Ovary (tissue), 10 donors: ENCODE results near the gene SPAG16. TPM values are rescaled to one million over a fixed set of nuclear protein-coding genes. Genes with fewer than 3 reads are reported as not detected.

Source experiments
- DNase-seq, 5 donors: peaks; one replicate each; pipeline ENCODE4 v3.0.0-alpha.2; 2019 to 2020
- H3K27ac ChIP-seq, 2 donors: fragments of 200-600 bp; one replicate each; pipeline versions ENCODE4 v1.5.1 to v1.8.0; 2019 to 2022
- H3K27me3 ChIP-seq: fragments of 200-600 bp; one replicate; pipeline ENCODE4 v1.8.0; 2022
- H3K36me3 ChIP-seq: fragments of 200-600 bp; sonication (generic); one replicate; pipeline ENCODE4 v1.5.1; 2019
- H3K4me1 ChIP-seq: one replicate; pipeline ENCODE4 v1.8.1; 2013; ENCODE audit warnings: mild to moderate bottlenecking, moderate library complexity; ENCODE audit not compliant: insufficient read depth
- H3K4me3 ChIP-seq: fragments of 200-600 bp; sonication (generic); one replicate; pipeline ENCODE4 v1.5.1; 2017
- H3K9me3 ChIP-seq, 2 donors: fragments of 200-600 bp in 1 of 2; sonication (generic) in 1 of 2; one replicate each; pipeline versions ENCODE4 v1.5.1 to v1.8.1; 2013 to 2019; ENCODE audit warnings: mild to moderate bottlenecking in 1 of 2, moderate library complexity in 1 of 2
- EP300 ChIP-seq: sonication (generic); formaldehyde crosslinking; IDR thresholded peaks from one replicate; pipeline ENCODE4 v1.6.1; 2017; ENCODE audit warnings: antibody characterized with exemption
- POLR2A ChIP-seq: fragments of 450-650 bp; IDR thresholded peaks from one replicate; pipeline ENCODE4 v1.6.1; 2017; ENCODE audit warnings: antibody characterized with exemption, mild to moderate bottlenecking, moderate library complexity
- WGBS, 3 donors: extraction: QIAGEN DNeasy Blood & Tissue Kit in 1 of 3; methylation state at CpG; one replicate each; pipeline versions ENCODE4 v1.1.5 to v1.1.7; 2013 to 2017; 5-methylcytosine and 5-hydroxymethylcytosine counted together
- intact Hi-C, 4 donors: fragments of 100-400 bp; cut with DNase I; formaldehyde crosslinking; loops; one replicate each; pipeline versions ENCODE4 v1.11.0 to v1.15.1; 2022 to 2023
- long read RNA-seq, 3 donors: library from polyadenylated mRNA in 2 of 3; unstranded in 2 of 3; transcript quantifications; one replicate each; pipeline ENCODE4 v2.0.0 and lab custom pipeline, GENCODE V29; 2021 to 2026
- polyA plus RNA-seq, 2 donors: library from polyadenylated mRNA; stranded (reverse); fragments of 200-250 nt in 1 of 2; fragments of 350-450 nt in 1 of 2; fragmentation: Illumina TruSeq in 1 of 2; extraction: RNeasy Lipid Tissue Mini Kit (QIAGEN cat#74804) in 1 of 2; gene quantifications; one replicate each; pipeline ENCODE4 v1.2.3, GENCODE V29; 2013 to 2014
- total RNA-seq, 7 donors: library from RNA; depleted of rRNA in 2 of 7; stranded (reverse); fragments of >200 nt in 2 of 7; fragmentation: NEBNext Ultra II Directional in 3 of 7; extraction: Animal tissue kit (Norgen Biotek cat#: 25700) in 3 of 7; gene quantifications; one replicate each; pipeline versions ENCODE4 v1.1.0 to v1.2.4, GENCODE V29; 2016 to 2023
- TF ChIP-seq, protein P1 (sequence below), 3 donors: fragments of 450-650 bp in 2 of 3; fragments of 200-600 bp in 1 of 3; IDR thresholded peaks; one replicate each; pipeline versions ENCODE4 v1.5.1 to v1.8.0; 2016 to 2022; ENCODE audit warnings: antibody characterized with exemption in 3 of 3, mild to moderate bottlenecking in 1 of 3
- donor health status: DM: no; HTN: no; CAD: no; lungs with moderate emphysema.
- donor health status: DM: no; HTN: no; CAD: no.
- donor health status: Bipolar disorder and iron deficiency.
- donor health status: DM: yes; HTN: yes; CAD: no.
- donor health status: DM: no; HTN: no; CAD: no.
- donor health status: DM: yes; HTN: yes; CAD: no.

Gene SPAG16
- total RNA-seq (10 to 100 TPM; 26.1 to 58.7 (median 31.1) TPM), polyA plus RNA-seq (10 to 100 TPM; 25.2 to 27.9 TPM)
- long read RNA-seq, donor 1, transcript SPAG16-207 (5 exons, 1,250 nt), result major isoform, 62 of 67 reads
- long read RNA-seq, donor 1, partial matches to known transcripts, result 3 of 67 reads
- long read RNA-seq, donor 1, other reads (novel, unspliced or antisense), result 2 of 67 reads
- long read RNA-seq, donor 2, transcript SPAG16-207 (5 exons, 1,250 nt), result major isoform, 68 of 77 reads
- long read RNA-seq, donor 2, partial matches to known transcripts, result 9 of 77 reads
- long read RNA-seq, donor 2, other reads (novel, unspliced or antisense), result 0 of 77 reads
- long read RNA-seq, donor 3, transcript SPAG16-207 (5 exons, 1,250 nt), result major isoform, 38 of 47 reads
- long read RNA-seq, donor 3, partial matches to known transcripts, result 3 of 47 reads
- long read RNA-seq, donor 3, other reads (novel, unspliced or antisense), result 6 of 47 reads

DNA sequence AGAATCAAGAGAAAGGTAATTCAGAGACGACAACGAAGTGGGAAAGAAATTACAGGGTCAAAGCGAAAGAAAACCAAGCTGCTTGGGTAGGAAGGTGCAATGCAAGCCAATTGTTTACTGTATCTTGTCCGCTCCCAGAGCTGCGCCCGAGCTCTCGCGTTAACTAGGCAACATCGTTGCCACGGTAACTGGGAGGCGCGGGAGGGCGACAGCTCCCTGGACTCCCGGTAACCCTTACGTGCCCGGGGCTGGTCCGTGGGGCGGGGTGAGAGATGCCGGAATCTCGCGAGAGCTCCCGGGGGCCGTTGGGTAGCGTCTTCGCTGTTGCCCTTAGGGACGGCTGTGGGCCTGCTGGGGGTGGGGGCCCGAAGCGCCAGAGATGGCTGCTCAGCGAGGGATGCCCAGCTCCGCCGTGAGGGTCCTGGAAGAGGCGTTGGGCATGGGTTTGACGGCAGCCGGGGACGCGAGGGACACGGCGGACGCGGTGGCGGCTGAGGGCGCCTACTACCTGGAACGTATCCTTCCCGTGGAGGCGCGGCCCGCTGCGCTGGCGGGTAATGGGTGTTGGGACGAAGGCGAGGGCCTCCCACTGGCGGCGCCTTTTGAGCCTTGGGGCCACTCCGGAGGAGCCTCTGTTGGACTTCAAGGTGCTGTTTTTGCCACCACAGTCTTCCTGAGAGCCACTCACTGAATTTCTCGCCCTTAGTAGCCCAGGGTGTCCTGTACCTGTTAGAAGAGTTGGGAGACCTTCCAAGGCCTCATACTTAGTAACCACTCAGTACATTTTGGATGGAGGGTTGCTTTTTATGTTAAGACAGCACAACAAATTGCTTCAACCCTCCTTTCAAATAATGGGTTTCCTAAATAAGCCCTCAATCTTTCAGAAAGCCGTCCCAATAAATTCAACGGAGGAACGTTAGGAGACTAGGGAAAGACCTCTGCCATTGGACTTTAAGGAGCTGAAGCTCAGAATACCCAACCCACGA lies at the start of gene SPAG16:
Gene SPAG16, plus strand, starts transcription at position 360 of the 986 bp plus-strand sequence.
- peak; percentile 50 for TF ChIP-seq POLR2A
- TF ChIP-seq, protein P1, sequence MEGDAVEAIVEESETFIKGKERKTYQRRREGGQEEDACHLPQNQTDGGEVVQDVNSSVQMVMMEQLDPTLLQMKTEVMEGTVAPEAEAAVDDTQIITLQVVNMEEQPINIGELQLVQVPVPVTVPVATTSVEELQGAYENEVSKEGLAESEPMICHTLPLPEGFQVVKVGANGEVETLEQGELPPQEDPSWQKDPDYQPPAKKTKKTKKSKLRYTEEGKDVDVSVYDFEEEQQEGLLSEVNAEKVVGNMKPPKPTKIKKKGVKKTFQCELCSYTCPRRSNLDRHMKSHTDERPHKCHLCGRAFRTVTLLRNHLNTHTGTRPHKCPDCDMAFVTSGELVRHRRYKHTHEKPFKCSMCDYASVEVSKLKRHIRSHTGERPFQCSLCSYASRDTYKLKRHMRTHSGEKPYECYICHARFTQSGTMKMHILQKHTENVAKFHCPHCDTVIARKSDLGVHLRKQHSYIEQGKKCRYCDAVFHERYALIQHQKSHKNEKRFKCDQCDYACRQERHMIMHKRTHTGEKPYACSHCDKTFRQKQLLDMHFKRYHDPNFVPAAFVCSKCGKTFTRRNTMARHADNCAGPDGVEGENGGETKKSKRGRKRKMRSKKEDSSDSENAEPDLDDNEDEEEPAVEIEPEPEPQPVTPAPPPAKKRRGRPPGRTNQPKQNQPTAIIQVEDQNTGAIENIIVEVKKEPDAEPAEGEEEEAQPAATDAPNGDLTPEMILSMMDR (IDR thresholded peaks at IDR 0.05), result peak in 1 of 3 donors; percentile 15
- no peak for TF ChIP-seq EP300
- Histone ChIP-seq H3K27ac (peak within 1 kb of the TSS; percentile 26 to 76), H3K27me3 (no peaks in the 10 kb centered on the region), H3K36me3 (no peaks in the 10 kb centered on the region), H3K9me3 (no peaks in the 10 kb centered on the region), H3K4me3 (peak within 1 kb of the TSS; percentile 80), H3K4me1 (peaks cover 2% of the 10 kb centered on the region)
- DNase-seq, result peak; percentile 98 to 99 (median 98)
- 0 to 1% (median 1%) methylated on average over 55 to 59 of the region's 59 CpGs for WGBS, 3 donors
- intact Hi-C loops, result no loop called here

DNA sequence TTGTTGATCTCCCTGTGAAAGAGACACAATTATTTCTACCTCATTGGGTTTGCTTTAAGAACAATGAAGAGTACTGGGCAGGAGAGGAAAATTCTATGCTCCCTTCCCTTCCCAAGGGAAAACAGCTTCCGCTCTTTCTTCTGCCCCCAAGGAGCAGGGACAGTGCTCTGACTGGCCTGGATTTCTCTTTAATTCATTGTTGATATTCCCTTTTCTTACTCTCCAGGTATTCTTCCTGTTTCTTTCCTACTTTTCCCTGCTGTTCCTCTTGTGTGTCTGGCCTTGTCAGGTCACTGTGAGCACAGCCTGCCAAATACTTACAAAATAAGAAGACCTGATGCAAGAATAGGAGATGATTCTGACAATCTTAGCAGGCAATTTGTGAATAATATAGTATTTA lies 49.6 kb upstream of the SPAG16 start:
- no peaks in the 10 kb centered on the region for H3K9me3 ChIP-seq
- H3K27ac ChIP-seq, result no peak overlapping the region
- no peak for TF ChIP-seq POLR2A
- TF ChIP-seq, protein P1 (IDR thresholded peaks at IDR 0.05), result no peak
- no peak for TF ChIP-seq EP300
- no peak for DNase-seq
- H3K4me1 ChIP-seq, result no peaks in the 10 kb centered on the region
- H3K36me3 ChIP-seq, result no peaks in the 10 kb centered on the region
- no peak overlapping the region for H3K4me3 ChIP-seq
- 83 to 91% (median 88%) methylated on average over 1 of the region's 1 CpG for WGBS, 3 donors
- peaks cover 2% of the 10 kb centered on the region for H3K27me3 ChIP-seq
- intact Hi-C loops, result no loop called here

DNA sequence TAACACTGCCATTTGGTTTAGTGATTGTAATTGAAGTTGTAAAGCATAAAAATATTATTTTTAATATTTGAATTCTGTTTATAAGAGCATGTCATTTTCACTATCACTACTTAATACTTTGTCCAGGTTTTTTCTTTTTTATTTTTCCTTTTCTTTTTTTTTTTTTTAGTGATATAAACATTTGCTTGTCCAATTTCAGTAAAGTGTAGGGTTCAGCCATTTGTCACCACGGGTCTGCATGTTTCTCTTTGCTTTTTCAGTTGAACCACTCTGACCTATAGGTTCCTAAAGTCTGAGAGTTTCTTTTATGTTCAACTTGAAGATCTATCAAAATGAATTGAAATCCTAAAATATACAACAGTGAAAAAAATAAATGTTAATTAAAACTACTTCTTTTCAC lies 48.5 kb upstream of the SPAG16 start:
- WGBS, 3 donors, result 74 to 83% (median 80%) methylated on average over 1 of the region's 1 CpG
- intact Hi-C loops, result no loop called here
- DNase-seq, result no peak

DNA sequence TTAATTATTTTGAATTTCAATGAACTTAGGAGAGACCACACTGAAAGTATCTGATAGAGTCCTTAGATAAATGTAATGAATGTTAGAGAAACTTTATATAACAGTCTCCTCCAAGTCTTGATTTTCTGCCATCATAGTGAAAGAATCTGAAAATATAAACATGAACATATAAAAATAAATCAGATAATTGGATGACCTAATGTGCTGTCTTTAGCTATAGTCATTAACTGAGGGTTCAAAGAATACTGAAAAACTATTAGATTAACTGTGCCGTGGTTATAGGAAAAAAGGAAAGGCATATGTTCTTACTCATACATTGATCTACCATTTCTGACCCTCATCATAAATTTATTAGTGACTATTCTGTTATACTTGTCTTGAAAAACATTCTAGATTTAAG lies 47.0 kb upstream of the SPAG16 start:
- TF ChIP-seq, protein P1 (IDR thresholded peaks at IDR 0.05), result no peak
- TF ChIP-seq POLR2A, result no peak
- no peak for TF ChIP-seq EP300

More for the DNA sequence above, 48.5 kb upstream of the SPAG16 start:
- no peaks in the 10 kb centered on the region for H3K9me3 ChIP-seq
- H3K27me3 ChIP-seq, result peaks cover 2% of the 10 kb centered on the region
- H3K36me3 ChIP-seq, result no peaks in the 10 kb centered on the region
- H3K27ac ChIP-seq, result no peak overlapping the region
- no peaks in the 10 kb centered on the region for H3K4me1 ChIP-seq
- H3K4me3 ChIP-seq, result no peak overlapping the region
- TF ChIP-seq, protein P1 (IDR thresholded peaks at IDR 0.05), result no peak
- TF ChIP-seq EP300, result no peak
- TF ChIP-seq POLR2A, result no peak

More for the DNA sequence above, 47.0 kb upstream of the SPAG16 start:
- WGBS, 3 donors, result 87 to 91% (median 88%) methylated on average over 1 of the region's 1 CpG
- Histone ChIP-seq H3K27me3 (no peaks in the 10 kb centered on the region), H3K4me3 (no peak overlapping the region), H3K9me3 (no peaks in the 10 kb centered on the region), H3K36me3 (no peaks in the 10 kb centered on the region), H3K4me1 (no peaks in the 10 kb centered on the region), H3K27ac (no peak overlapping the region)
- no peak for DNase-seq
- intact Hi-C loops, result no loop called here
